ENCODE results near the gene CENPM.

CENPM gene

DNA sequence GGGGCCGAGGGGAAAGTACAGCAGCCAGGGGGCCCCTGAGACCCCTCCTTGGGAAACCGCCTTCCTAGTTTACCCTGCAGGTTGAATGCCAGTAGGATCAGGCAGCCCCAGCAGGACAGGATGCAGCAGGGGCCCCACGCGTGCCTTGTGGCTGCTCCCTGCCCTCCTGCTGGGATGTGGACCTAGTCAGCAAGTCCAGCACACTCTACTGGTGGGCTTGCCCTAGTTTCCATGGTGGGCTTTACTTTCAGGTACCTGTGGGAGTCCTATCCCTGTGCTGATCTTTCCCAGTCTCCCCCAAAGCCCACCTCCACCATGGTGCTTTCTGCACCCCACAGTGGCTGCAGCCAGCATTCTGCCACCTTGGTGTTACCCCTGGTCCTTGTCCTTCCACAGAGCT, 54.2 kb downstream of the CENPM start:
- TF ChIP-seq, protein P1, sequence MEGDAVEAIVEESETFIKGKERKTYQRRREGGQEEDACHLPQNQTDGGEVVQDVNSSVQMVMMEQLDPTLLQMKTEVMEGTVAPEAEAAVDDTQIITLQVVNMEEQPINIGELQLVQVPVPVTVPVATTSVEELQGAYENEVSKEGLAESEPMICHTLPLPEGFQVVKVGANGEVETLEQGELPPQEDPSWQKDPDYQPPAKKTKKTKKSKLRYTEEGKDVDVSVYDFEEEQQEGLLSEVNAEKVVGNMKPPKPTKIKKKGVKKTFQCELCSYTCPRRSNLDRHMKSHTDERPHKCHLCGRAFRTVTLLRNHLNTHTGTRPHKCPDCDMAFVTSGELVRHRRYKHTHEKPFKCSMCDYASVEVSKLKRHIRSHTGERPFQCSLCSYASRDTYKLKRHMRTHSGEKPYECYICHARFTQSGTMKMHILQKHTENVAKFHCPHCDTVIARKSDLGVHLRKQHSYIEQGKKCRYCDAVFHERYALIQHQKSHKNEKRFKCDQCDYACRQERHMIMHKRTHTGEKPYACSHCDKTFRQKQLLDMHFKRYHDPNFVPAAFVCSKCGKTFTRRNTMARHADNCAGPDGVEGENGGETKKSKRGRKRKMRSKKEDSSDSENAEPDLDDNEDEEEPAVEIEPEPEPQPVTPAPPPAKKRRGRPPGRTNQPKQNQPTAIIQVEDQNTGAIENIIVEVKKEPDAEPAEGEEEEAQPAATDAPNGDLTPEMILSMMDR (IDR thresholded peaks at IDR 0.05; ENCODE audit: low read length): no peak
- TF ChIP-seq EZH2 (IDR thresholded peaks at IDR 0.05; ENCODE audit: borderline replicate concordance, low read length): no peak
- Histone ChIP-seq H3K4me3 (ENCODE audit: low read depth, low read length, poor library complexity, severe bottlenecking) (no peak overlapping the region), H3K4me2 (ENCODE audit: low read length) (no peak overlapping the region), H4K20me1 (ENCODE audit: insufficient read depth, low read length) (no peaks in the 10 kb centered on the region), H3K36me3 (ENCODE audit: insufficient read depth, low read length) (peaks cover 94% of the 10 kb centered on the region), H3K9me3 (ENCODE audit: low read length) (no peaks in the 10 kb centered on the region), H3K9me2 (ENCODE audit: low read depth, low read length) (no peaks in the 10 kb centered on the region), H2AFZ (ENCODE audit: low read length) (no peak overlapping the region), H3K4me1 (ENCODE audit: insufficient read depth, low read length, severe bottlenecking) (peaks cover 6% of the 10 kb centered on the region), H3K27me3 (ENCODE audit: insufficient read depth, low read length) (no peaks in the 10 kb centered on the region), H3K9ac (ENCODE audit: low read length) (no peak overlapping the region), H3F3A (ENCODE audit: insufficient read depth, low read length) (no peaks in the 10 kb centered on the region), H3K79me2 (ENCODE audit: insufficient read depth, low read length) (no peaks in the 10 kb centered on the region), H3K27ac (ENCODE audit: low read depth, low read length, poor library complexity, severe bottlenecking) (no peak overlapping the region)

DNA sequence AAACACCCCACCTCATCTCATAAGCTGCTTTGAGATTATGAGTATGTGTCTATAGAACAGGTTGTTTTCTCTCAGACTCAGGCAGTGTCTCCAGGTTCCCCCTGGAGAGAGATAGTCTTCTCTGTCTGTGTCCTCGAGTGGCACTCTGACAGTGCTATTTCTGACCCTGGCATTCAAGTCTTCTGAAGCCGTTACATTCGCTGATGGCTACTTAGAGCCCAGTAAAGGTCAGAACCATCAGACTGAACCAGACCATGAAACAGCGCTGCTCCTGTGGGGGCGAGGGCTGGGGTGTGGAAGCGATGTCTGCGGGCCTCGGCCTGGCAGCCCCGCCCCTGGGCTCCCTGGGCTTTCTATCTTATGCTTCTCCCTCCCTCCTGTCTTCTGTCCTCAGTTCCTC, 55.5 kb downstream of the CENPM start:
- Histone ChIP-seq H3K9ac (ENCODE audit: low read length) (no peak overlapping the region), H3K36me3 (ENCODE audit: insufficient read depth, low read length) (peaks cover 93% of the 10 kb centered on the region)

More for the DNA sequence above, 55.5 kb downstream of the CENPM start:
- H3K4me1 ChIP-seq (ENCODE audit: insufficient read depth, low read length, severe bottlenecking): peaks cover 6% of the 10 kb centered on the region
- no peaks in the 10 kb centered on the region for H4K20me1 ChIP-seq (ENCODE audit: insufficient read depth, low read length)
- no peaks in the 10 kb centered on the region for H3K27me3 ChIP-seq (ENCODE audit: insufficient read depth, low read length)
- H3K4me2 ChIP-seq (ENCODE audit: low read length): no peak overlapping the region
- H3K27ac ChIP-seq (ENCODE audit: low read depth, low read length, poor library complexity, severe bottlenecking): no peak overlapping the region
- no peak overlapping the region for H3K4me3 ChIP-seq (ENCODE audit: low read depth, low read length, poor library complexity, severe bottlenecking)
- TF ChIP-seq, protein P1 (IDR thresholded peaks at IDR 0.05; ENCODE audit: low read length): no peak
- no peak for TF ChIP-seq EZH2 (IDR thresholded peaks at IDR 0.05; ENCODE audit: borderline replicate concordance, low read length)
- H3K79me2 ChIP-seq (ENCODE audit: insufficient read depth, low read length): no peaks in the 10 kb centered on the region
- no peaks in the 10 kb centered on the region for H3K9me3 ChIP-seq (ENCODE audit: low read length)
- no peak overlapping the region for H2AFZ ChIP-seq (ENCODE audit: low read length)
- no peaks in the 10 kb centered on the region for H3F3A ChIP-seq (ENCODE audit: insufficient read depth, low read length)
- H3K9me2 ChIP-seq (ENCODE audit: low read depth, low read length): no peaks in the 10 kb centered on the region
